NCI-H82 treated with DMSO at 0.1 percent for 48 hours (cell line): ENCODE results near the gene KLK5.

Source experiments
- DNase-seq: peaks from one replicate; lab custom pipeline; 2025; ENCODE audit not compliant: unreplicated experiment; lab: John Stamatoyannopoulos, UW

The KLK5 gene

DNA sequence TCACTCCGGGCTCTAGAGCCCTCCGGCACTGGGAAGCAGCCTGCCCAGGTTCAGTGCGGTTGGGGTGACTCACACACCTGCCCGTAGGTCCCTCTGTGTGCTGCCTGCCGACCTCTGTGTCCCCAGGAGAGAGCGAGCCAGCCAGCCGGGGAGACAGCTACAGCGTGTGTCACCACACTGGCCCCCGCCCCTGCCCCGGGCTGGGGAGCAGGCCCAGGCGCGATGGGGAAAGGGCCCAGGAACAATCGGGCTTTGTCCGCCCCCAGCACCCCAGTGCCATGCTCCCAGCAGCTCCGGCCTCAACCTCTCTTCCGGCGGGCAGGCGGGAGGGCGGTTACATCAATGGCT lies 16.5 kb upstream of the KLK5 start, which contains the start of gene KLK6:
TSS of gene KLK6 (minus strand) at position 179 of the 348 bp plus-strand sequence. CDS start 1,487 bp downstream, outside the sequence.
- DNase-seq = no peak

DNA sequence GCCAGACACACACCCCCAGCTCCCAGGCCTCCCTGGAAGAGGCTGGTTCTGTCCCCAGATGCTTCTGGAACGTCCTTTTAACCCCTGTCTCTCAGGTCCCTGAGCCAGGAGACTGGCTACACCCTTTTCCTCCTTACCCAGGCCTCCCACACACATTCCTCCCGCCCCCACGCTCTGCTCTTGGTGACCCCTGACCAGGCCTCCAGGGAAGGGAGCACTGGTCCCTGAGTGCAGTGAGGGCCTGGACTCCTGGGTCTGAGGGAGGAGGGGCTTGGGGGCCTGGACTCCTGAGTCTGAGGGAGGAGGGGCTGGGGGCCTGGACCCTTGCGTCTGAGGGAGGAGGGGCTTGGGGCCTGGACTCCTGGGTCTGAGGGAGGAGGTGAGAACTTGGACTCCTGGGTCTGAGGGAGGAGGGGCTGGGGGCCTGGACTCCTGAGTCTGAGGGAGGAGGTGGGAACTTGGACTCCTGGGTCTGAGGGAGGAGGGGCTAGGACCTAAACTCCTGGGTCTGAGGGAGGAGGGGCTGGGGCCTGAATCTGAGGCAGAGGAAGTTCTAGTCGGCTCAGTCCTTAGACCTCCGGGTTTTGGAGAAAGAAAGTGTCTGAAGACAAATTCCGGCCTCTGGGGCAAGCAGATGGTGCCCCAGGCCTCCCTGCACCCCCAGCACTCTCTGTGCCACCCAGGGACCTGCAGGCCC lies 16.0 kb upstream of the KLK5 start:
- DNase-seq = no peak

DNA sequence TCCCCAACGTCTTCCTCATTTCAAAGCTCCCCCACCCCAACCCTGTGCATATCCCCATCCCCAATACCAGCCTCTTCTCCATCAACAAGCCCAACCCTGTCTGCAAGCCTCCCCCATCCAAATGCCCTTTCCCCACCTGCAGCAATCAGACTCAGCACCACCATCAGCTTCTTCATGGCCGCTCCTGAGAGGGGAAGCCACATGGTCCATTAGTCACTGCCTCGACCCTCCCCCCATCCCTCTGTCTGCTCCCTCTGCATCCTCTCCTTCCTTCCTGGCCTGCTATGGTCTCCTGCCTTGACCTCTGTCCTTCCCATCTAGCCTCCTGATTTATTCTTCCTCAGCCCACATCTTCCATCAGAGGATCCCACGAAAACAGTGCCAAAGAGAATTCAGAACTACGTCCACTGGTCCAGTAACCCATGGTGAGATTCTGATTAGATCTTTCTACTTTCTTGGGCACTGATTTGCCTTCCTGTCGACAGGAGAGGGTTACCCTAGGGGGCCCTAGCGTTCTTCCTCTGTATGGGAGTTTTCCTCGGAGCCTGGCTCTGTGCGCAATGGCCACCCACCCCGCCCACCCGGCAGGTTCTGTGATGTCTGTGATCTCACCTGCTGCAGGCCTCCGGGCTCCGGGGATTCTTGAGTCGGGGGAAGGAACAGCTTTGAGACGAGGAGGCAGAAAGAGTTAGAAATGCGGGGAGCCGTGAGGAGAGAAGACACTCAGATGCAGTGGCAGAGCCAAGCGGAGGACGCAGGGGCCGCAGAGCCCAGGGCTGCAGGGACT lies 15.3 kb upstream of the KLK5 start:
- no peak for DNase-seq

DNA sequence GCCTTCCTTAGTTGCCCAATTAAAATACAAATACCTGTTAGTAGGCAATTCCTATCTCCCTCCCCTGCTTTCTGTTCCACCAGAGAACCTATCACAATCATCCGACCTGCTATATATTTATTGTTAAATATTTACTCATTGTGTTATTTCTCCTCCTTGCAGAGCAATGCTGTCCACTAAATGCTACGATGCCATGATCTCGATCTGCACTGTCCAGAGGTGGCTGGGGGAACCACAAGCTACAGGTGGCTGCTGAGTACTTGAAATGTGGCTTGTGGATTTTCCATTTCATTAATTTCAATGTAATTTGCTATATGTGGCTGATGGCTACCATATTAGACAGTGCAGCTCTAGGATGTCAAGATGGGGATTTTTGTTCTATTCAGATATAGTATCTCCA lies 11.4 kb upstream of the KLK5 start:
- no peak for DNase-seq

DNA sequence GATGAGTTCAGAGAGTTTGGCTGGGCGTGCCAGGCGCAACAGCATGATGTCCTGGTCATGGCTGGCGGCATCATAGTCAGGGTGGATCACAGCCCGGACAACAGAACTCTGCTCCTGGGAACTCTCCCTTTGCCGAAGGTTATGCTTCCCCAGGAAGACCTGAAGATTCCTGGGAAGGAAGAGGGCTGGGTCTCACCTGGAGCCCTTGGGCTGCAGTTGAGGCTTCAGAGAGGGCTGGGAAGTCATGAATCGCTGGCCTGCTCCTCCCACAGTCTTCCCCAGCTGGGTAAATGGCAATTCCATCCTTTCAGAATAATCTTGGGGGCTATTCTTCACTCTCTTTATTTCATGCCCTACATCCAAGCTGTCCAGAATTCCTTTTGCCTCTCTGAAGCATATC lies 10.5 kb upstream of the KLK5 start:
- no peak for DNase-seq

DNA sequence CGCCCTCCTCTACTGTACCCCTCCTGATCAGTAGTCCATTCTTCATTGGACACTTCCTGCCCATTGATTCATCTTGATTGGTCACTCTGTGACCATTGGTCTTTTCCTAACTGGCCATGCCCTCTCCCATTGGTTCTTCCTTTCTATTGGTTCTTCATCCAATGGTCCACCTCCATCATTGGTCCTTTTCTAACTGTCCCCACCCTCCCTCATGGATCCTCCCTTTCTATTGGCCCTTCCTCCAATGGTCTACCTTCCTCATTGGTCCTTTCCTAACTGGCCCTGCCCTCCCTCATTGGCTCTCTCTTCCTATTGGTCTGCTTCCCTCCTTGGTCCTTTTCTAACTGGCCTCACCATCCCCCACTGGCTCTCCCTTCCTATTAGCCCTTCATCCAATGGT lies 9.4 kb upstream of the KLK5 start:
- no peak for DNase-seq

DNA sequence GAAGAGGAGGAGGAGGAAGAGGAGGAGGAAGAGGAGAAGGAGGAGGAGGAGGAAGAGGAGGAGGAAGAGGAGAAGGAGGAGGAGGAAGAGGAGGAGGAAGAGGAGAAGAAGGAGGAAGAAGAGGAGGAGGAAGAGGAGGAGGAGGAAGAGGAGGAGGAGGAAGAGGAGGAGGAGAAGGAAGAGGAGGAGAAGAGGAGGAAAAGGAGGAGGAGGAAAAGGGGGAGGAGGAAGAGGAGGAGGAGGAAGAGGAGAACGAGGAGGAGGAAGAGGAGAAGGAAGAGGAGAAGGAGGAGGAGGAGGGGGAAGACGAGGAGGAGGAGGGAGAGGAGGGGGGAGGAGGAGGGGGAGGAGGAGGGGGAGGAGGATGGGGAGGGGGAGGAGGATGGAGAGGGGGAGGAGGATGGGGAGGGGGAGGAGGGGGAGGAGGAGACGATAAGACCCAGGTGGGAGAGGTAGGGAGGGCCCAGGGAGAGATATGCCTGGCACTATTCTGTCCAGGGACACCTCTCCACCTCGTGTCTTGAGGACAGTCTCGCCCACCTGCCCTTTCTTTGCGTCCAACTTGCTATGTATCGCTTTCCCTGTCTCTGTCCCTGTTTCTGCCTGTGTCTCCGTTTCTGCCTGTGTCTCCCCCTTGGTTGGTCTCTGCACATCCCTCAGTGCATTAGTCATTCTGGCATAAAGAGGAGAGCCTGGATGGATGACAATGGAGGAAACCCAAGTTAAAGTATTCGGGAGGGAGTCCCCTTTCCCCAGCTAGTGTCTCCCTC lies 7.1 kb upstream of the KLK5 start:
- DNase-seq = no peak

DNA sequence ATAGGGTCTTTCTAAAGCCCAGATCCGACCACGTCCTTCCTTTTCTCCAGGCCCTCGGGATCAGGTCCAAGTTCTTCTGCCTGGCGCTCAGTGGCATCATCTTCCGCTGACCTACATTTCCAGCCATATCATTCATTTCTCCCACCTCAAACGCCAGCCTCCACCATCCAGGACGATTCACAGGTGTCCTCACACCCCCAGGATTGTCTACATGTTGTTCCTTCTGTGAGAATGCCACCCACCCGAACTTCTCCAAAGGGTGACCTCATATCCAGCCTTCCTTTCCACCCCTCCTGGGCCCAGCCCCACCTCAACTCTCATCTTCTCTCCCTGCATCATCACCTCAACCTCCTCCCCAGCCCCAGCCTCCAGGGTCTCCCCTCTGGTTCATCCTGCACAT lies 4.7 kb upstream of the KLK5 start:
- DNase-seq = no peak

DNA sequence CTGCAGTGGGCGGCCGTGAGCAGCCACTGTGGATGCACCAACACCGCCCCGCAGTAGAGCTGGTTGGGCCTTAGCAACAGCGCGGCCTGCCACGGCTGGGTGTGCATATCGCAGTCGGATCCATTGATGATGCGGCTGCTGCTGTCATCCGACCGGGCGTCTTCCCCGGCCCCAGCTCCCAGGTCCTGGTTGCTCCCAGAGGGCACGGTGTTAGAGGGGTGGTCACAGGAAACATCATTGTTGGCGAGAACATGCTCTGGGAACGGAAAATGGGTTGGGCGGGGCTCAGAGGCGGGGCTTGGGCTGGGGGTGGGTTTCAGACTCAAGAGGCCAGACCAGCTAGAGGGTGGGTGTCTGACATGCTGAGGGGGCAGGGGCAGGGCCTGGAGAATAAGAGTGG lies 3.0 kb downstream of the KLK5 start:
- DNase-seq = no peak

DNA sequence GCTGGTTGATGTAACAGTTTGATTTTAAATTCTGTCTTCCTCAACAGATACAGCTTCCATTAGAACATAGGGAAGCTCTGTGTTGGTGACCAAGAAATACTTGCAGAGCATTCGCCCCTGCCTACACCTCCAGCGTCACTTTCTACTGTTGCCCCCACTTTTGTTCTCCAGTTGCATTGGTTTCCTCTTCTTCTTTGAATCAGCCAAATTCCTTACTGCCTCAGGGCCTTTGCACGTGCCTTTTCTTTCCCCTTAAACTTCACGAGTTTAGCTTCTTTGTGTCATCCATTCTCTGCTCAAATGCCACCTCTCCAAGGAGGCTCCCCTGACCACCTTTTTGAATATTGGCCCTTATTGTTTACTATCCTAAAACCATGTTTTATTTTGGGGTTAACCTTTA lies 5.7 kb downstream of the KLK5 start:
- no peak for DNase-seq

DNA sequence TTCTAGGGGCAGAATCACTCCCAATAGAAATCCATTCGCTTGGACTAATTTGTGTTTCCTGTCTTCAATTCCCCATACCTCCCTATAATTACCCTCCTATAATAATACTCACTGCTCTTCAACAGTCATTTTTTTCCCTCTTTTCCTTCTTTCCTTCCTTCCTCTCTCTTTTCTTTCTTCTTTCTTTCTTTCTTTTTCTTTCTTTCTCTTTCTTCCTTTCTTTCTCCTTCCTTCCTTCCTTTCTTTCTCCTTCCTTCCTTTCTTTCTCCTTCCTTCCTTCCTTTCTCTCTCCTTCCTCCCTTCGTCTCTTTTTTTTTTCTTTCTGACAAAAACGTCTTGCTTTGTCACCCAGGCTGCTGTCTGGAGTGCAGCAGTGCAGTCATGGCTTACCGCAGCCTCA lies 8.0 kb downstream of the KLK5 start:
- no peak for DNase-seq

DNA sequence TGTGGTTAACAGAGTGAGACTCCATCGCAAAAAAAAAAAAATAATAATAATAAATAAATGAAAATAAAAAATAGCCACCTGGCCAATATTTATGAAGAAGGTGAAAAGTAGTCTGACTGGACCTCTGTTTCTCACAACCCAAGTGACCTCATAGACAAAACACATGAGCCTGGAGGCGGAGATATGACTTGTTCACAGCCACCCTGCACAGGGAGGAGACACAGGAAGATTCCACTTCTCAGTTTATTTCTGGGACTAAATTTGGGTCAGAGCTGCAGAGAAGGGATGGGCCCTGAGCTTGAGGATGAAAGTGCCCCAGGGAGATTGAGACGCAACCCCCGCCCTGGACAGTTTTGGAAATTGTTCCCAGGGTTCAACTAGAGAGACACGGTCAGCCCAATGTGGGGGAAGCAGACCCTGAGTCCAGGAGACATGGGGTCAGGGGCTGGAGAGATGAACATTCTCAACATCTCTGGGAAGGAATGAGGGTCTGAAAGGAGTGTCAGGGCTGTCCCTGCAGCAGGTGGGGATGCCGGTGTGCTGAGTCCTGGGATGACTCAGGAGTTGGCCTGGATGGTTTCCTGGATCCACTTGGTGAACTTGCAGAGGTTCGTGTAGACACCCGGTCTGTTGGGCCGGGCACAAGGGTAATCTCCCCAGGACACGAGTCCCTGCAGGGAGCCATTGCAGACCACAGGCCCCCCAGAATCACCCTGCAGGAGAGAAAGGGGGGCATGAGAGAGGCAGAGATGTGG lies 9.6 kb downstream of the KLK5 start:
- no peak for DNase-seq

DNA sequence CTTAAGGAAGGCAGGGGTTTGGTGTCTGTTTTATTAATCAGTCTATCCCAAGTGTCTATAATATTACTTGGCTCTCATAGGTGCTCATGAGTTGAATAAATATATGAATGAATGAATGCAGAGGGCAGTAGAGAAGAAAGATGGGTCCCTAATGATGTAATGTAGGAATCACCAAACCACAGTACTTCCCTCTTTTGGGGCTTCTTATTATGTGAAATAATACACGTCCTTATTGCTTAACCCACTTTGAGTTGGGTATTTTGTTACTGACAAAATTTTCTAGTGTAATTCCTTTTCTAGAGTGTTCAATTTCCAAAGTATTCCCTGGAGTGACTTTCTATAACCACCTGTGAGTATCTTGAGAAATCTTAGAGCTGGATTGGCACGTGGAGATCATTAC lies 13.2 kb downstream of the KLK5 start:
- no peak for DNase-seq

DNA sequence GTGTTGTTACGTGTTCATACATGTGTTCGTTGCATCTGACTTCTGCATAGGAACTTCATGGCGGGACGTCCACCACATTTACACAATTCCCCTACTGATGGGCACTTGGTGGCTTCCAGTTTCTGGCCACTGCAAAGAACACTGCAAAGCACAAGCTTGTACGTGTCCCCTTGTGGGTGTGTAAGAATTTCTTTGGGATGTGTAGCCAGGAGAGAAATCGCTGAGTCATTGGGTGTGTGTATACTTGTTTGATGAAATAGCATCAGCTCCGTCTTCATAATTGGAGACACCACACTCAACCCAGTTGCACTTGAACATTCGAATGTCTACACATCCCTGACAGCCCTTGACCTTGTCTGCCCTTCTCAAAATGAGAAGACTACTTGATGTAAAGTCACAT lies 19.2 kb downstream of the KLK5 start:
- no peak for DNase-seq

DNA sequence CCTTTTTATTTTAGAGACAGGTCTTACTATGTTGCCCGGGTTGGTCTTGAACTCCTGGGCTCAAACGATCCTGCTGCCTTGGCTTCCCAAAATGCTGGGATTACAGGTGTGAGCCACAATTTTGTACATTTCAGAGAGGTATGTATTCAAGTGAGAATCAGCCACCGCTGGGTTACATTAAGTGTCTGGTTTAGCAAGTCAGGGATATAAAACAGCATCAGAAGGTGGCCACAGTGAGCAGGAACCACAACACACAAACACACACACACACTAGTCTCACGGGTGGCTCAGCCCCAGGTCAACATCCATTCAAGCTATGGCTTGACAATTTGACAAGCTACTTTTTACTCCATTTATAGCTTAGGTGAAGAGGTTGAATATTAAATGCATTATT lies 20.2 kb downstream of the KLK5 start:
- DNase-seq = no peak

DNA sequence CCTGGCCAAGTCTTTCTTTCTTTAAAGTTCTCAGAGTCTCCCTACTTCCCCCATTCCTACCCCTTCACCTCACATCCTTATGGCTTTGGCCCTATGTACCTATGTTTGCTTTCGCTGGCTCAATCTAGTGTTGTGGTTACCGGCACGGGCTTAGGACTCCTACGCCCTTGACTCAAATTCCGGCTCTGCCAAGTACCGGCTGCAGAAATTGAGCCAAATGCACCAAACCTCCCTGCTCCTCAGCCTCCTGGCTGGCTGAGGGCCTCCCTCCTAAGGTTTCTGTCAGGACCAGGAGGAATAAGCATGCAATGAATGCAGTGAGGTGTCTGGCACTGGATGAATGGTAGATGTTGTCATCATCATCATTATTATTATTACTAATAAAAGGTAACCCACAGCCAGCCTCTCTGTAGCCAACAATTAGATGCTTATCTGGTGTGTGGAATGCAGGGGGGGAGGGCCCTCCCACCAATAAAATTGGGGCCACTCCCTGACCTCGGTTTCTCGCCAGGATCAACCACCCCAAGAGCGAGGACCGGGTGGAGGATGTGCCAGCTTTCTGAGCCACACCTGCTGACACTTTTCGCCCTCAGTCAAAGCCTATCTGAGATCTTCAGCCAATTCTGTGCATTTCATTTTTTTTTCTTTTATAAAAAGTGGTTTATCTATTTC lies 20.7 kb downstream of the KLK5 start:
- DNase-seq = no peak

DNA sequence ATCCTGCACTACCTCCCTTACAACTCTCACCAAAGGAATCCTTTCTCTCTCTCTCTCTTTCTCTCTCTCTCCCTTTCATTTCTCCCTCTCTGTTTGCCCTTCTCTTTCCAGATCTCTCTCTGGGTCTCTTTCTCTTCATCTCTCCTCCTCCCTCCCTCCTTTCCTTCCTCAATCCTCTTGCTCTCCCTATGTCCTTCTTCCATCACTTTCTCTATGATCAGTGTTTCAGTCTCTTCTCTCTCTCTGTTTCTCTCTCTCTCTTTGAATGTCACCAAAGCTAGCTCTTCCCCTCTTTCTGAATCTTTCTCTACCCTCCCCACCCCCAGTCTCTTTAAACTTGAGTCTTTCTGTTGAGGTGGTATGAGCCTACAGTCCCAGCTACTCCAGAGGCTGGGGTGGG lies 21.8 kb downstream of the KLK5 start:
- DNase-seq = no peak

DNA sequence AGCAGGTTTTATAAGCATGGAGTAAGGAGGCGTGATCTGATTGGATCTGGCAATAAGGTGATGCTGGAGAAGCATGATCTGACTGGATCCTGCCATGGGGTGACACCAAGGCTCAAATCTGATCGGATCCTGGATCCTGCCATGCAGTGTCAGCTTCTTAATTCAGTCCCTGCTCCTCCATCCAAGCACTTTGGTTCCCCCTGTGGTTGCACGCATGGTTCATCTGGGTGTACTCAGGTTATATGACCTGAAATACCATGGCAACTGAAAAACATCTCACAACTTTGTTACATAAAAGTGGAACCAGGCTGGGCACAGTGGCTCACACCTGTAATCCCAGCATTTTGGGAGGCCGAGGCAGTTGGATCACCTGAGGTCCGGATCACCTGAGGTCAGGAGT lies 24.0 kb downstream of the KLK5 start:
- no peak for DNase-seq

DNA sequence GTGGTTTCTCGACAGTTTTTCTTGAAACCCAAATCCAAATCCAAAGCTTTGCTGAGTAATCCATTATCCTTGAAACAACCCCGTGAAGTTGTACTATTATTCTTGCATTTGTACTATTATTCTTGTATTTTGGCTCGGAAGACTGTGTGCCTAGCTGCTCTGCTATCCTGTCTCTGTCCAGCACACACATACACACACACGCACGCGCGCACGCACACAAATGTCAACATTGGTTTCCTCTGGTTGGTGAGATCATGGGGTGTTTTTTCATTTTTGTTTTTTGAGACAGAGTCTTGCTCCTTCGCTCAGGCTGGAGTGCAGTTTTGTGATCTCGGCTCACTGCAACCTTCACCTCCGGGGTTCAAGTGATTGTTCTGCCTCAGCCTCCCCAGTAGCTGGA lies 26.7 kb downstream of the KLK5 start:
- no peak for DNase-seq

DNA sequence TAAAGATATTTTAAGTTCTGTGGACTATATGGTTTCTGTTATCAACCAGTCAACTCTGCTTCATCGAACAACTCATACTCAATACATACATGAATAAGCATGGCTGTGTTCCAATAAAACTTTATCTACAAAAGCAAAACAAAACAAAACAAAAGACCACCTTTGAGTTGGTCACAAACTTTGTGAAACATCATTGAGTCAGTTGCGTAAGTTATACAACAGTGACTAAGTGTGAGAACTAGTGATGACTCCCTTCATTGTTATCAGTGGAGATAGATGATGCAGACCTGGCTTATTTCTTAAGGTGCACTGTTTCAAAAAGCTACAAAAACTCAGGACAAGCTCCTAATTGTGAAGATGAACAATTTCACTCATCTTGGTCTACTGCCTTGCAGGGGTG lies 27.1 kb downstream of the KLK5 start:
- DNase-seq = no peak

DNA sequence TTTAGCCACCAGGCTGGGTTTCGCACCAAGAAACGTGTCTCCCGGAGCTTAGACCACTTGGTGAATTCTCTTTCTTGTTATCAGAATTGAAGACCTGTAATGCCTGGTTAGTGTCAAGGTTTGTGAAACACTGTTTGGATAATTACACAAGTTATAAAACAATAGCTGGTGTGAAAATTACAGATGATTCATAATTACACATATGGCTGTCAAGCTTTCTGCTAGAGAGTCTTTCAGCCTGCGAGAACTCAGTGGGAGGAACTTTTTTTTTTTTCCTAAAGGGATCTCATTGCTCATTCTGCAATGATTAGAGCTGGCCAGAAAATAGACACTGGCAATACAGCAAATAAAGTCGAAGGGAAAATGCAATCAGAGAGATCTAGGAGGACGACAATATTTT lies 28.3 kb downstream of the KLK5 start:
- no peak for DNase-seq
